Omental fat pad (tissue), 4 donors: ENCODE measurements around the gene ARHGAP42. TPM values are rescaled to one million over a fixed set of nuclear protein-coding genes. Genes with fewer than 3 reads are reported as not detected.

Experiments used
- ATAC-seq: fragments of 150-250 bp; one replicate; pipeline ENCODE4 v1.9.1; 2016; ENCODE audit warnings: mild to moderate bottlenecking, moderate library complexity; ENCODE audit not compliant: low FRiP score
- DNase-seq: peaks from one replicate; pipeline ENCODE4 v3.0.0-alpha.2; 2019; ENCODE audit warnings: low spot score
- CTCF ChIP-seq, 3 donors: fragments of 450-650 bp; IDR thresholded peaks; one replicate each; pipeline ENCODE4 v1.5.1; 2016 to 2017; ENCODE audit warnings: antibody characterized with exemption in 3 of 3, mild to moderate bottlenecking in 3 of 3, moderate library complexity in 2 of 3
- total RNA-seq, 4 donors: library from RNA; depleted of rRNA; stranded (reverse); fragments of >200 nt; gene quantifications; one replicate each; pipeline ENCODE4 v1.1.0, GENCODE V29; 2016

The ARHGAP42 gene
- total RNA-seq, 4 donors from 2014 or later: 9.6 to 47.4 (median 15.7) TPM

- TF ChIP-seq CTCF (IDR thresholded peaks at IDR 0.05): no peak
- ATAC-seq: no peak
- DNase-seq: no peak
These were observed 119.2 kb downstream of the ARHGAP42 start for GRCh38 chr11:100806296-100806695.

GRCh38 chr11:100808904-100809491 lies 121.9 kb downstream of the ARHGAP42 start:
- no peak for TF ChIP-seq CTCF (IDR thresholded peaks at IDR 0.05)
- DNase-seq (no peak), ATAC-seq (no peak)

GRCh38 chr11:100810146-100810545 lies 123.1 kb downstream of the ARHGAP42 start:
- ATAC-seq: no peak
- TF ChIP-seq CTCF (IDR thresholded peaks at IDR 0.05): no peak
- DNase-seq: no peak

GRCh38 chr11:100810666-100811065 lies 123.6 kb downstream of the ARHGAP42 start:
- DNase-seq (no peak), ATAC-seq (no peak)
- TF ChIP-seq CTCF (IDR thresholded peaks at IDR 0.05): no peak

- ATAC-seq: no peak
- no peak for DNase-seq
- TF ChIP-seq CTCF (IDR thresholded peaks at IDR 0.05): no peak
These were observed 125.4 kb downstream of the ARHGAP42 start for GRCh38 chr11:100812517-100812916.

GRCh38 chr11:100815787-100816330 lies 128.8 kb downstream of the ARHGAP42 start:
- TF ChIP-seq CTCF (IDR thresholded peaks at IDR 0.05): no peak
- DNase-seq (no peak), ATAC-seq (no peak)

- DNase-seq (no peak), ATAC-seq (no peak)
- no peak for TF ChIP-seq CTCF (IDR thresholded peaks at IDR 0.05)
These were observed 129.7 kb downstream of the ARHGAP42 start for GRCh38 chr11:100816823-100817222.
